T-helper 2 cell treated with Interferon-gamma antibody and Interleukin-4, amounts not matched to agents 5 μg/mL and 100 μg/mL, for 36 hours (primary cell): ENCODE data around the gene EXPH5.
"Not testable (repeated sequence)": the region's sequence is repeated elsewhere in the genome, so short reads cannot be mapped to it uniquely, and the experiment has no call there.

Experiments used
- DNase-seq: peaks from one replicate; pipeline ENCODE4 v3.0.0; 2021; ENCODE audit warnings: low spot score
- H3K27ac Mint-ChIP-seq: one replicate; pipeline ENCODE4 v1.8.0; 2021; ENCODE audit warnings: mild to moderate bottlenecking, mixed read lengths
- H3K27me3 Mint-ChIP-seq: one replicate; pipeline ENCODE4 v1.8.0; 2021; ENCODE audit warnings: low read depth, mixed read lengths
- H3K36me3 Mint-ChIP-seq: one replicate; pipeline ENCODE4 v1.8.0; 2021; ENCODE audit warnings: low read depth, mixed read lengths
- H3K4me1 Mint-ChIP-seq: one replicate; pipeline ENCODE4 v1.8.0; 2021; ENCODE audit warnings: low read depth, mixed read lengths
- H3K4me3 Mint-ChIP-seq: one replicate; pipeline ENCODE4 v1.8.0; 2022; ENCODE audit warnings: mild to moderate bottlenecking, moderate library complexity, mixed read lengths
- H3K9me3 Mint-ChIP-seq: one replicate; pipeline ENCODE4 v1.8.0; 2021; ENCODE audit warnings: mixed read lengths

EXPH5 gene

DNA sequence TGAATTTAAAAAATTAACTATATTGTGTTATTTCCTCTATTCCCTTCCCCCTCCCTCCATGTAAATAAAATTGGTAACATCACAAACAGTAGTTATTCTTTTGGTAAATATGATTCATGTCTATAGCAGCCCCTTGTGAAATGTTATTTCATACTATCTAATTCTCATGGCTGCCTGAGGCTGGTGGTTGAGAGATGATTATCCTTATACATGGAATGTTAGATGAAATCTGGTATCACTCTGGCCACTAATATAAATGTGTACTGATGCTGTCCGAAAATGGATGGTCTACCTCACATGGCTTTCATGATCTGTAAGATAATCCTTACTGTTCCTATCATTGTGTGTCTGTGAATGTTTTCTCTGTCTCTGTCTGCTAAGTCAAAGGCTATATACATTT is 25.0 kb upstream of the EXPH5 start:
- peaks cover 32% of the 10 kb centered on the region for H3K27me3 Mint-ChIP-seq
- H3K36me3 Mint-ChIP-seq, result no peaks in the 10 kb centered on the region
- no peak overlapping the region for H3K4me3 Mint-ChIP-seq
- no peaks in the 10 kb centered on the region for H3K9me3 Mint-ChIP-seq
- H3K27ac Mint-ChIP-seq, result no peak overlapping the region
- DNase-seq, result no peak
- peaks cover 7% of the 10 kb centered on the region for H3K4me1 Mint-ChIP-seq

DNA sequence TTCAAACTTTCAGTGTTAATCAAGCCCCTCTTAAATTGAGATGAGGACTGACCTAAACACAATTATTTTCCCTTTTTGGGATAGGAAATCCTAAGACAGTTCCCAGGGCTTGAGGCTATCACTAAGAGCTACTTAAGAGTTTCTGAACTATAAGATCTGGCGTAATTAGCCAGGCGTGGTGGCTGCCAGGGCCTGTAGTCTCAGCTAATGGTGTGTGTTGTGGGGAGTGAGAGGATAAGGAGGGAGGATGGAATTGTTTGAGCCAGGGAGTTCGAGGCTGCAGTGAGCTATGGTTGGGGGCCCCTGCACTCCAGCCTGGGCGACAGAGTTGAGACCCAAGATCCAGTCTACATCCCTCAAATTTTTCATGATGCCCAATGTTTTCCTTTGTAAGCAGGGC is 23.5 kb upstream of the EXPH5 start:
- H3K36me3 Mint-ChIP-seq, result no peaks in the 10 kb centered on the region
- peaks cover 27% of the 10 kb centered on the region for H3K27me3 Mint-ChIP-seq
- no peak for DNase-seq
- H3K9me3 Mint-ChIP-seq, result no peaks in the 10 kb centered on the region
- H3K4me3 Mint-ChIP-seq, result no peak overlapping the region
- peaks cover 7% of the 10 kb centered on the region for H3K4me1 Mint-ChIP-seq
- no peak overlapping the region for H3K27ac Mint-ChIP-seq

GRCh38 chr11:108616549-108616948 is 23.0 kb upstream of the EXPH5 start:
- Mint-ChIP-seq H3K9me3 (no peaks in the 10 kb centered on the region), H3K4me1 (peaks cover 5% of the 10 kb centered on the region), H3K27ac (no peak overlapping the region), H3K36me3 (no peaks in the 10 kb centered on the region), H3K27me3 (peaks cover 26% of the 10 kb centered on the region), H3K4me3 (no peak overlapping the region)
- DNase-seq, result no peak

GRCh38 chr11:108614086-108614485 is 20.5 kb upstream of the EXPH5 start:
- no peaks in the 10 kb centered on the region for H3K4me1 Mint-ChIP-seq
- H3K27me3 Mint-ChIP-seq, result peaks cover 18% of the 10 kb centered on the region
- no peaks in the 10 kb centered on the region for H3K36me3 Mint-ChIP-seq
- no peak overlapping the region for H3K4me3 Mint-ChIP-seq
- DNase-seq, result no peak
- no peaks in the 10 kb centered on the region for H3K9me3 Mint-ChIP-seq
- H3K27ac Mint-ChIP-seq, result no peak overlapping the region

- H3K9me3 Mint-ChIP-seq, result no peaks in the 10 kb centered on the region
- no peak overlapping the region for H3K4me3 Mint-ChIP-seq
- no peaks in the 10 kb centered on the region for H3K4me1 Mint-ChIP-seq
- H3K36me3 Mint-ChIP-seq, result no peaks in the 10 kb centered on the region
- DNase-seq, result no peak
- no peak overlapping the region for H3K27ac Mint-ChIP-seq
- peaks cover 22% of the 10 kb centered on the region for H3K27me3 Mint-ChIP-seq
These were observed 16.1 kb upstream of the EXPH5 start for GRCh38 chr11:108609682-108610081.

DNA sequence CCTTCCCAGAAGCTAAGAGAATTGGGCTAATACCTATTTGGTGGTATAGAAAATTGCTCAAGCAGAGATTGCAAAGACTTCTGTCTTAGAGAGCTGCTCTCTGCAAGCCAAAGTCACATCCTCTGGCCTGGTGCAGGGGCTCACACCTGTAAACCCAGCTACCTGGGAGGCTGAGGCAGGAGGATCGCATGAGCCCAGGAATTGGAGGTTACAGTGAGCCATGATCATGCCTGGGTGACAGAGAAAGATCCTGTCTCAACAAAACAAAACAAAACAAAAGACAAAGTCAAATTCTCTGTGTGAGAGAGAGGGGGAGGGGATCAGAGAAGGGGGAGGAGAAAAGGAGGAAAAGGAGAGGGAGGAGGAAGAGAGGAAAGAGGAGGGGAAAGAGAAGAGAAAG is 15.0 kb upstream of the EXPH5 start:
- no peak overlapping the region for H3K27ac Mint-ChIP-seq
- no peak for DNase-seq
- H3K9me3 Mint-ChIP-seq, result no peaks in the 10 kb centered on the region
- H3K36me3 Mint-ChIP-seq, result no peaks in the 10 kb centered on the region
- peaks cover 21% of the 10 kb centered on the region for H3K27me3 Mint-ChIP-seq
- H3K4me3 Mint-ChIP-seq, result no peak overlapping the region
- no peaks in the 10 kb centered on the region for H3K4me1 Mint-ChIP-seq

DNA sequence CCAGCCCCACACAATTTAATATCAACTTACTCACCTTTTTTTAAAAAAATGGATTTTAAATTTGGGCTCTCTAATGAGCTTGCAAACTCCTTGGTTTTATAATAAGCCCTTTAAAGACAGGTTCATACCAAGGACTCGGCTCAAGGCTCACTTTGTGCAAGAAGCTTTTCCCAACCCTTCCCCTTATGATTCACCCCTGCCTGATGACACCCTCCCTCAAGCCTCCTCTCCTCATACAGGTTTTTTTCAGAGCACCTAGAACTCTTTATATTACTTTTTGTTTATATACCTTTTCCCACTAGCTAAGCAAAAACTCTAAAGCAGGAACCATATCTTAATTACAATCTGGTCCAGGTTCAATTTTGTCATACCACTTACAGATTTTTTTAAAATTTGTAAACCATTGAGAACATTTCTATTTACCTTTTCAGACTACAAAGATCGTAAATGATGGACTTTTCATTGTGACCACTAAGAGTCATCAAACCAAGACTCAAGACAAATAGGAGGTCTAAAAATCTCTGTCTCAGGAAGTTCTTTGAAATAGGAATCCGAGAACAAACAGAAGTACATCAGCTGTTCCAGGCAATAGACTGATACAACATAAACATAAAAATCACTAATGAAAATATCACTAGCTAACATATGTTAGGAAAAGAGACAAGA is 13.1 kb upstream of the EXPH5 start:
- peaks cover 25% of the 10 kb centered on the region for H3K27me3 Mint-ChIP-seq
- H3K4me3 Mint-ChIP-seq, result no peak overlapping the region
- H3K9me3 Mint-ChIP-seq, result no peaks in the 10 kb centered on the region
- no peak overlapping the region for H3K27ac Mint-ChIP-seq
- DNase-seq, result no peak
- no peaks in the 10 kb centered on the region for H3K4me1 Mint-ChIP-seq
- no peaks in the 10 kb centered on the region for H3K36me3 Mint-ChIP-seq

- Mint-ChIP-seq H3K4me1 (no peaks in the 10 kb centered on the region), H3K4me3 (no peak overlapping the region), H3K27me3 (peaks cover 25% of the 10 kb centered on the region), H3K27ac (no peak overlapping the region), H3K36me3 (no peaks in the 10 kb centered on the region), H3K9me3 (no peaks in the 10 kb centered on the region)
- DNase-seq, result no peak
These were observed 12.5 kb upstream of the EXPH5 start for GRCh38 chr11:108606070-108606469.

DNA sequence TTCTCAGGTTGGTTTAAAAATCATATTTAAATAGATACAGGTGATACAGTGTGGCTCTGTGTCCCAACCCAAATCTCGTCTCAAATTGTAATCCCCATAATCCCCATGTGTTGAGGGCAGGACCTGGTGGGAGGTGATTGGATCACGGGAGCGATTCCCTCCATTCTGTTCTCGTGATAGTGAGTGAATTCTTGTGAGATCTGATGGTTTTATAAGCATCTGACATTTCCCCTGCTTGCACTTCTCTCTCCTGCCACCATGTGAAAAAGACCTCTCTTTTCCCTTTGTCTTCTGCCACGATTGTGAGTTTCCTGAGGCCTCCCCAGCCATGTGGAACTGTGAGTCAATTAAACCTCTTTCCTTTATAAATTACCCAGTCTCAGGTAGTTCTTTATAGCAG is 9.2 kb upstream of the EXPH5 start:
- not testable (repeated sequence) for H3K9me3 Mint-ChIP-seq, H3K4me3 Mint-ChIP-seq

DNA sequence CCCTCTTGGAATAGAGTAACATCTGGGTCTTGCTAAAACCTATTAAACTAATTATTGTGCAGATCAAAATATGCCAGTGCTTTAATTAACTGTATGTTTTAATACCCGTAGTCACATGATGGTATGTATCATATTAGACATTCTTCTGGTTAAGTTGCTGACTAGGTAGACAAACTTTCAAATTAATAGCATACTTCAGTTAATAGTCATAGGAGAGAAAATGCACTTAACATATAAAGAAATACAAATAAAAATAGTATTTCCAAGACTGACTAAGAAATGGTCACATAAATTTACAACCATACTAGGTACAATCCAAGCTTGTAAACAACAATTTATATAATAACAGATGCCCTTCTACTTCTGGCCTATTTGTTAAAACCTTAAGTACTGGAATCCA is 7.6 kb upstream of the EXPH5 start:
- Mint-ChIP-seq H3K27ac (no peak overlapping the region), H3K4me3 (no peak overlapping the region), H3K4me1 (no peaks in the 10 kb centered on the region), H3K36me3 (no peaks in the 10 kb centered on the region), H3K27me3 (peaks cover 33% of the 10 kb centered on the region), H3K9me3 (no peaks in the 10 kb centered on the region)
- DNase-seq, result no peak

More for the DNA sequence above, 9.2 kb upstream of the EXPH5 start:
- not testable (repeated sequence) for H3K4me1 Mint-ChIP-seq, DNase-seq, H3K27ac Mint-ChIP-seq, H3K36me3 Mint-ChIP-seq
- H3K27me3 Mint-ChIP-seq, result peaks cover 38% of the 10 kb centered on the region

DNA sequence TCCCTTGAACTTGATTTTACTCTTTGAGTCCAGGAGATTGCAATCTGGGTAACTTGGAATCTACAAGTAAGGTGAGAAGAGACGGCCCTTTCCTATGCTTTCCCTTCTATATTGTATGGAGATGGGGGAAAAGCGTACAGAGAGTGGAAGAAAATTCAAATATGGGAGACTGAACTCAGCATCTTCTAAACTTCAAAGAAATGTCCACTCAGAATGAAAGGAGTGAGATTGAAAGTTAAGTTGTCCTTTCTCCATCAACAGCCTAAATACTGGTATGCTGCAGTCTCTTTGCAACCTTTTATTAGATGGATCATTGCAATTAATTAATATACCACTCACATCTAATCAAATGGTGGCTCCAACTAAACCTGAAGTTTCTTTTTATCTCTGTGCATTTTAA is 6.4 kb upstream of the EXPH5 start:
- Mint-ChIP-seq H3K36me3 (no peaks in the 10 kb centered on the region), H3K9me3 (no peaks in the 10 kb centered on the region), H3K4me3 (no peak overlapping the region), H3K27ac (no peak overlapping the region), H3K27me3 (peaks cover 42% of the 10 kb centered on the region), H3K4me1 (no peaks in the 10 kb centered on the region)
- no peak for DNase-seq

GRCh38 chr11:108597736-108598355 is 4.3 kb upstream of the EXPH5 start:
- H3K27me3 Mint-ChIP-seq, result peaks cover 54% of the 10 kb centered on the region
- H3K9me3 Mint-ChIP-seq, result no peaks in the 10 kb centered on the region
- H3K36me3 Mint-ChIP-seq, result peaks cover 3% of the 10 kb centered on the region
- H3K27ac Mint-ChIP-seq, result no peak overlapping the region
- H3K4me3 Mint-ChIP-seq, result no peak overlapping the region
- peaks cover 5% of the 10 kb centered on the region for H3K4me1 Mint-ChIP-seq
- DNase-seq, result no peak

GRCh38 chr11:108596701-108597100 is 3.1 kb upstream of the EXPH5 start:
- peaks cover 63% of the 10 kb centered on the region for H3K27me3 Mint-ChIP-seq

DNA sequence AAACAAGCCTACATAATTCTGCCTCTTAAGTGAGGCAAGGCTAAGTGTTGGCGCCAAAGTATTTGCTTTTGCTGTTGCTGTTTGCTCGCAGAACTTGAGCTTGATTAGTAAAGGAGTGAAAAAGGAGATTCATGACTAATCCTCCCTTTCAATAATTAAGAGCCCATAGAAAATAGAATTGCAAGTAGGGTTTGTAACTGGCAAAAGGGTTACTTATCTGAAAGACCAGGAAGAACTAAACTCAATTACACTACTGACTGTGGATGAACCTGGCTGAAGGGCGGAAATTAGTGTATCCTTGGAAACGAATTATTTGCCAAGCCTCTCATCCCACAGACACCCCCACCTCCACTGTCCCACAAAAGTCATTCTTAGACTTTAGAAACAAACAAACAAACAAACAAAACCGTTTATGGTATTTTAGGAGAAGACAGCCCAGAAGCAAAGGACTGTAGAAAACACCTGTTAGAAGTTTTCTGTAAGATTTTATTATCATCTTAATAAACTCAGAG is 411 bp upstream of the EXPH5 start:
- peaks cover 3% of the 10 kb centered on the region for H3K36me3 Mint-ChIP-seq
- peaks cover 63% of the 10 kb centered on the region for H3K27me3 Mint-ChIP-seq
- no peak for DNase-seq
- H3K27ac Mint-ChIP-seq, result no peak overlapping the region
- H3K9me3 Mint-ChIP-seq, result no peaks in the 10 kb centered on the region
- H3K4me1 Mint-ChIP-seq, result peaks cover 14% of the 10 kb centered on the region
- peak overlapping the region; percentile 88 for H3K4me3 Mint-ChIP-seq

More at GRCh38 chr11:108596701-108597100, 3.1 kb upstream of the EXPH5 start:
- Mint-ChIP-seq H3K36me3 (peaks cover 3% of the 10 kb centered on the region), H3K27ac (no peak overlapping the region), H3K9me3 (no peaks in the 10 kb centered on the region), H3K4me1 (peaks cover 12% of the 10 kb centered on the region), H3K4me3 (no peak overlapping the region)
- DNase-seq, result no peak
